Measurements from ENCODE around the gene CORO2A. TPM values are rescaled to one million over a fixed set of nuclear protein-coding genes. Genes with fewer than 3 reads are reported as not detected.
"Not testable (repeated sequence)": the region's sequence is repeated elsewhere in the genome, so short reads cannot be mapped to it uniquely, and the experiment has no call there.

Gene CORO2A
- total and polyA plus RNA-seq, 2 of the 8 experiments (the other 6 are each of a cell fraction or from before 2014, with no cell fraction given): 13.7 to 27.9 TPM

DNA sequence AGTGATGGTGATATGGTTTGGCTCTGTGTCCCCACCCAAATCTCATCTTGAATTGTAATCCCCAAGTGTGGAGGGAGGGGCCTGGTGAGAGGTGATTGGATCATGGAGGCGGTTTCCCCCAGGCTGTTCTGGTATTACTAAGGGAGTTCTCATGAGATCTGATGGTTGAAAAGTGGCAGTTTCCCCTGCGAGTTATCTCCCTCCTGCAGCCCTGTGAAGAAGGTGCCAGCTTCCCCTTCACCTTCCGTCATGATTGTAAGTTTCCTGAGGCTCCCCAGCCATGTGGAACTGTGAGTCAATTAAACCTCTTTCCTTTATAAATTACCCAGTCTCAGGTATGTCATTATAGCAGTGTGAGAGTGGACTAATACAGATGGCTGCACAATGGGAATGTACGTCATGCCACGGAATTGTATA is 17.9 kb downstream of the CORO2A start:
- not testable (repeated sequence) for H3K18ac ChIP-seq (ENCODE audit: extremely low read depth, low read length); H4K20me1 ChIP-seq (replicated peaks in 1 of 2; ENCODE audit: control insufficient read depth in 1 of 2, insufficient read depth in 2 of 2, low read length in 2 of 2); H4K5ac ChIP-seq (ENCODE audit: insufficient read length, low read depth, low read length); H2AK5ac ChIP-seq (ENCODE audit: low read depth, low read length); H2AFZ ChIP-seq (ENCODE audit: low read length); H2BK15ac ChIP-seq (ENCODE audit: low read length); H4K91ac ChIP-seq (replicated peaks; ENCODE audit: insufficient read length, low read length); H2BK5ac ChIP-seq (ENCODE audit: low read depth, low read length); H3K56ac ChIP-seq (replicated peaks; ENCODE audit: insufficient read length, low read depth, low read length); H4K8ac ChIP-seq (ENCODE audit: extremely low read depth, insufficient read depth, low read length); H3K4me3 ChIP-seq (ENCODE audit: extremely low read depth in 1 of 4, insufficient read depth in 2 of 4, low read depth in 3 of 4, low read length in 4 of 4); H3K23ac ChIP-seq (ENCODE audit: insufficient read length); H3K27me3 ChIP-seq (replicated peaks in 1 of 4; ENCODE audit: control insufficient read depth in 3 of 4, extremely low read depth in 1 of 4, insufficient read depth in 3 of 4, low read length in 3 of 4); H3K79me2 ChIP-seq (ENCODE audit: control insufficient read depth in 1 of 2, insufficient read depth in 2 of 2, low read length in 2 of 2); H3K9me3 ChIP-seq (ENCODE audit: insufficient read depth in 2 of 2, low read depth in 1 of 2, low read length in 1 of 2); H3K36me3 ChIP-seq (ENCODE audit: control insufficient read depth in 2 of 4, insufficient read depth in 4 of 4, low read length in 3 of 4); FAIRE-seq; H3K14ac ChIP-seq (ENCODE audit: insufficient read length); H3K9ac ChIP-seq (replicated peaks in 1 of 4; ENCODE audit: extremely low read depth in 1 of 4, low read depth in 3 of 4, low read length in 3 of 4); H2BK20ac ChIP-seq (ENCODE audit: low read length); H2BK120ac ChIP-seq (replicated peaks; ENCODE audit: low read depth, low read length); H3K23me2 ChIP-seq (ENCODE audit: low read depth, low read length); H3K27ac ChIP-seq (ENCODE audit: low read depth, low read length); H3K79me1 ChIP-seq (ENCODE audit: low read depth, low read length); H3K4me2 ChIP-seq (ENCODE audit: insufficient read depth in 1 of 2, low read depth in 2 of 2, low read length in 2 of 2); H2BK12ac ChIP-seq (ENCODE audit: low read depth, low read length); H3K4ac ChIP-seq (replicated peaks; ENCODE audit: insufficient read length, low read depth, low read length); DNase-seq (ENCODE audit: low read depth in 1 of 2, low spot score in 2 of 2)
- ChIA-PET POLR2A (ENCODE audit: partially characterized antibody) (interaction anchor here (0.6 to 1.0 kb wide), 2 partner anchors 10 to 84 kb away, joined by 3 read pairs; no protein-coding TSS in a partner anchor), CTCF (ENCODE audit: partially characterized antibody) (interaction anchor here (0.9 to 2.4 kb wide), 3 partner anchors 19 to 83 kb away, joined by 3 to 9 read pairs (median 5); no protein-coding TSS in a partner anchor)
- peaks cover 10 to 21% (median 16%) of the 10 kb centered on the region in 4 experiments for H3K4me1 ChIP-seq (replicated peaks in 1 of 4; ENCODE audit: control insufficient read depth in 3 of 4, insufficient read depth in 4 of 4, low read length in 3 of 4)
- WGBS, 2 experiments (ENCODE audit: extremely low coverage in 1 of 2, insufficient coverage in 1 of 2, insufficient read length in 1 of 2, insufficient replicate concordance in 2 of 2, low coverage in 1 of 2, low lambda C conversion rate in 2 of 2, missing lambda C conversion rate in 1 of 2): 90% methylated on average over 5 of the region's 5 CpGs; no CpG with 5 or more reads in 1 of the 2 experiments
